ENCODE measurements around the gene CDH4.

The CDH4 gene

GRCh38 chr20:61835791-61836350 lies 583.8 kb downstream of the CDH4 start:
- Histone ChIP-seq H3K4me1 (ENCODE audit: control insufficient read depth, insufficient read depth, low read length) (peaks cover 3% of the 10 kb centered on the region), H3K36me3 (ENCODE audit: insufficient read depth, low read length) (no peaks in the 10 kb centered on the region), H3K27me3 (ENCODE audit: control insufficient read depth, insufficient read depth, low read length) (no peaks in the 10 kb centered on the region), H3K9me3 (replicated peaks; ENCODE audit: low read length) (no peaks in the 10 kb centered on the region), H3K4me2 (ENCODE audit: low read length) (no peak overlapping the region), H3K9ac (ENCODE audit: low read depth, low read length) (no peak overlapping the region), H3K4me3 (ENCODE audit: low read length) (no peak overlapping the region)

GRCh38 chr20:61837200-61837599 lies 585.1 kb downstream of the CDH4 start:
- Histone ChIP-seq H3K4me3 (ENCODE audit: low read length) (no peak overlapping the region), H3K36me3 (ENCODE audit: insufficient read depth, low read length) (no peaks in the 10 kb centered on the region)

GRCh38 chr20:61839223-61839911 lies 587.3 kb downstream of the CDH4 start:
- Histone ChIP-seq H3K4me2 (ENCODE audit: low read length) (no peak overlapping the region), H3K9ac (ENCODE audit: low read depth, low read length) (no peak overlapping the region), H3K27me3 (ENCODE audit: control insufficient read depth, insufficient read depth, low read length) (no peaks in the 10 kb centered on the region), H3K9me3 (replicated peaks; ENCODE audit: low read length) (no peaks in the 10 kb centered on the region), H3K4me3 (ENCODE audit: low read length) (no peak overlapping the region), H3K36me3 (ENCODE audit: insufficient read depth, low read length) (no peaks in the 10 kb centered on the region), H3K4me1 (ENCODE audit: control insufficient read depth, insufficient read depth, low read length) (peaks cover 3% of the 10 kb centered on the region)

More at GRCh38 chr20:61837200-61837599, 585.1 kb downstream of the CDH4 start:
- peaks cover 3% of the 10 kb centered on the region for H3K4me1 ChIP-seq (ENCODE audit: control insufficient read depth, insufficient read depth, low read length)
- H3K9me3 ChIP-seq (replicated peaks; ENCODE audit: low read length), result no peaks in the 10 kb centered on the region
- no peak overlapping the region for H3K9ac ChIP-seq (ENCODE audit: low read depth, low read length)
- no peaks in the 10 kb centered on the region for H3K27me3 ChIP-seq (ENCODE audit: control insufficient read depth, insufficient read depth, low read length)
- H3K4me2 ChIP-seq (ENCODE audit: low read length), result no peak overlapping the region

GRCh38 chr20:61839912-61840778 lies 588.1 kb downstream of the CDH4 start:
- Histone ChIP-seq H3K27me3 (ENCODE audit: control insufficient read depth, insufficient read depth, low read length) (no peaks in the 10 kb centered on the region), H3K36me3 (ENCODE audit: insufficient read depth, low read length) (no peaks in the 10 kb centered on the region), H3K4me3 (ENCODE audit: low read length) (no peak overlapping the region), H3K9ac (ENCODE audit: low read depth, low read length) (no peak overlapping the region), H3K4me1 (ENCODE audit: control insufficient read depth, insufficient read depth, low read length) (no peaks in the 10 kb centered on the region), H3K4me2 (ENCODE audit: low read length) (no peak overlapping the region), H3K9me3 (replicated peaks; ENCODE audit: low read length) (no peaks in the 10 kb centered on the region)

- Histone ChIP-seq H3K4me2 (ENCODE audit: low read length) (no peak overlapping the region), H3K4me3 (ENCODE audit: low read length) (no peak overlapping the region), H3K9me3 (replicated peaks; ENCODE audit: low read length) (no peaks in the 10 kb centered on the region), H3K4me1 (ENCODE audit: control insufficient read depth, insufficient read depth, low read length) (no peaks in the 10 kb centered on the region), H3K36me3 (ENCODE audit: insufficient read depth, low read length) (no peaks in the 10 kb centered on the region), H3K27me3 (ENCODE audit: control insufficient read depth, insufficient read depth, low read length) (no peaks in the 10 kb centered on the region), H3K9ac (ENCODE audit: low read depth, low read length) (no peak overlapping the region)
These were observed 588.9 kb downstream of the CDH4 start for GRCh38 chr20:61840779-61841455.

- no peaks in the 10 kb centered on the region for H3K27me3 ChIP-seq (ENCODE audit: control insufficient read depth, insufficient read depth, low read length)
- no peak overlapping the region for H3K4me2 ChIP-seq (ENCODE audit: low read length)
- H3K4me3 ChIP-seq (ENCODE audit: low read length), result no peak overlapping the region
- H3K36me3 ChIP-seq (ENCODE audit: insufficient read depth, low read length), result peaks cover 3% of the 10 kb centered on the region
- H3K9ac ChIP-seq (ENCODE audit: low read depth, low read length), result no peak overlapping the region
- no peaks in the 10 kb centered on the region for H3K4me1 ChIP-seq (ENCODE audit: control insufficient read depth, insufficient read depth, low read length)
- no peaks in the 10 kb centered on the region for H3K9me3 ChIP-seq (replicated peaks; ENCODE audit: low read length)
These were observed 589.5 kb downstream of the CDH4 start for GRCh38 chr20:61841551-61841950.

- Histone ChIP-seq H3K36me3 (ENCODE audit: insufficient read depth, low read length) (peaks cover 3% of the 10 kb centered on the region), H3K27me3 (ENCODE audit: control insufficient read depth, insufficient read depth, low read length) (no peaks in the 10 kb centered on the region), H3K4me3 (ENCODE audit: low read length) (no peak overlapping the region), H3K4me1 (ENCODE audit: control insufficient read depth, insufficient read depth, low read length) (no peaks in the 10 kb centered on the region), H3K9me3 (replicated peaks; ENCODE audit: low read length) (no peaks in the 10 kb centered on the region), H3K9ac (ENCODE audit: low read depth, low read length) (no peak overlapping the region), H3K4me2 (ENCODE audit: low read length) (no peak overlapping the region)
These were observed 589.9 kb downstream of the CDH4 start for GRCh38 chr20:61841966-61842365.

- Histone ChIP-seq H3K4me1 (ENCODE audit: control insufficient read depth, insufficient read depth, low read length) (no peaks in the 10 kb centered on the region), H3K9me3 (replicated peaks; ENCODE audit: low read length) (no peaks in the 10 kb centered on the region), H3K9ac (ENCODE audit: low read depth, low read length) (no peak overlapping the region), H3K4me3 (ENCODE audit: low read length) (no peak overlapping the region), H3K4me2 (ENCODE audit: low read length) (no peak overlapping the region), H3K27me3 (ENCODE audit: control insufficient read depth, insufficient read depth, low read length) (no peaks in the 10 kb centered on the region), H3K36me3 (ENCODE audit: insufficient read depth, low read length) (peaks cover 10% of the 10 kb centered on the region)
These were observed 592.6 kb downstream of the CDH4 start for GRCh38 chr20:61844621-61845020.

- no peaks in the 10 kb centered on the region for H3K9me3 ChIP-seq (replicated peaks; ENCODE audit: low read length)
These were observed 593.2 kb downstream of the CDH4 start for GRCh38 chr20:61845233-61845671.

GRCh38 chr20:61846074-61846473 lies 594.0 kb downstream of the CDH4 start:
- H3K27me3 ChIP-seq (ENCODE audit: control insufficient read depth, insufficient read depth, low read length), result no peaks in the 10 kb centered on the region
- H3K4me3 ChIP-seq (ENCODE audit: low read length), result no peak overlapping the region
- no peak overlapping the region for H3K9ac ChIP-seq (ENCODE audit: low read depth, low read length)
- H3K4me2 ChIP-seq (ENCODE audit: low read length), result no peak overlapping the region
- no peaks in the 10 kb centered on the region for H3K9me3 ChIP-seq (replicated peaks; ENCODE audit: low read length)
- H3K36me3 ChIP-seq (ENCODE audit: insufficient read depth, low read length), result peaks cover 10% of the 10 kb centered on the region
- H3K4me1 ChIP-seq (ENCODE audit: control insufficient read depth, insufficient read depth, low read length), result no peaks in the 10 kb centered on the region

More at GRCh38 chr20:61845233-61845671, 593.2 kb downstream of the CDH4 start:
- Histone ChIP-seq H3K36me3 (ENCODE audit: insufficient read depth, low read length) (peaks cover 10% of the 10 kb centered on the region), H3K27me3 (ENCODE audit: control insufficient read depth, insufficient read depth, low read length) (no peaks in the 10 kb centered on the region), H3K4me3 (ENCODE audit: low read length) (no peak overlapping the region), H3K4me2 (ENCODE audit: low read length) (no peak overlapping the region), H3K4me1 (ENCODE audit: control insufficient read depth, insufficient read depth, low read length) (no peaks in the 10 kb centered on the region), H3K9ac (ENCODE audit: low read depth, low read length) (no peak overlapping the region)

GRCh38 chr20:61846741-61847419 lies 594.8 kb downstream of the CDH4 start:
- Histone ChIP-seq H3K9ac (ENCODE audit: low read depth, low read length) (no peak overlapping the region), H3K9me3 (replicated peaks; ENCODE audit: low read length) (no peaks in the 10 kb centered on the region)

More at GRCh38 chr20:61846741-61847419, 594.8 kb downstream of the CDH4 start:
- Histone ChIP-seq H3K4me3 (ENCODE audit: low read length) (no peak overlapping the region), H3K4me1 (ENCODE audit: control insufficient read depth, insufficient read depth, low read length) (no peaks in the 10 kb centered on the region), H3K27me3 (ENCODE audit: control insufficient read depth, insufficient read depth, low read length) (no peaks in the 10 kb centered on the region), H3K36me3 (ENCODE audit: insufficient read depth, low read length) (peaks cover 10% of the 10 kb centered on the region), H3K4me2 (ENCODE audit: low read length) (no peak overlapping the region)
